PC-3 (cell line): Measurements from ENCODE around the gene MOGAT3. TPM values are rescaled to one million over a fixed set of nuclear protein-coding genes. Genes with fewer than 3 reads are reported as not detected.

ENCODE experiments used
- ATAC-seq: fragments of 200-7000 bp; cut with Tn5 transposase; 2 replicates; pipeline ENCODE4 v1.9.1; 2020; ENCODE audit warnings: mild to moderate bottlenecking, moderate library complexity
- BruUV-seq: library from RNA; stranded (reverse); fragments of 400-500 nt; replicated peaks from 2 replicates; lab custom pipeline; 2021; lab: Mats Ljungman, UMichigan
- CTCF ChIA-PET: fragments of 300-600 bp; sonication (Branson Sonifier 250); formaldehyde crosslinking; loops from one replicate; lab custom pipeline; 2022; ENCODE audit warnings: antibody characterized with exemption; lab: Charles Lee
- POLR2A ChIA-PET: fragments of 300-600 bp; sonication (Branson Sonifier 250); formaldehyde crosslinking; loops from one replicate; lab custom pipeline; 2022; ENCODE audit warnings: antibody characterized with exemption; ENCODE audit not compliant: unreplicated experiment; lab: Charles Lee
- DNase-seq: peaks from one replicate; pipeline ENCODE4 v3.0.0-alpha.2; 2015
- H2AFZ ChIP-seq: fragments of 300-600 bp; sonication (generic); 2 replicates; pipeline ENCODE4 v1.6.0; 2016; ENCODE audit warnings: antibody characterized with exemption, low read length
- H3F3A ChIP-seq: fragments of 300-600 bp; sonication (generic); one replicate; pipeline ENCODE4 v1.6.0; 2017; ENCODE audit warnings: antibody characterized with exemption, low read length, control low read depth, mild to moderate bottlenecking; ENCODE audit not compliant: unreplicated experiment
- H3K27ac ChIP-seq: fragments of 300-600 bp; sonication (generic); 2 replicates; pipeline ENCODE4 v1.5.1; 2016; ENCODE audit warnings: mild to moderate bottlenecking, low read length
- H3K27me3 ChIP-seq: fragments of 300-600 bp; sonication (generic); 2 replicates; pipeline ENCODE4 v1.6.1; 2016; ENCODE audit warnings: low read length, mixed read lengths
- H3K36me3 ChIP-seq: fragments of 300-600 bp; sonication (generic); 2 replicates; pipeline ENCODE4 v1.6.1; 2016; ENCODE audit warnings: low read depth, mixed run types, low read length, mixed read lengths
- H3K4me1 ChIP-seq: fragments of 300-600 bp; sonication (generic); 2 replicates; pipeline ENCODE4 v1.5.1; 2016; ENCODE audit warnings: low read length; ENCODE audit not compliant: insufficient read depth
- H3K4me2 ChIP-seq: fragments of 300-600 bp; sonication (generic); 2 replicates; pipeline ENCODE4 v1.6.0; 2016; ENCODE audit warnings: low read length
- H3K4me3 ChIP-seq: fragments of 300-600 bp; sonication (generic); 2 replicates; pipeline ENCODE4 v1.5.1; 2016; ENCODE audit warnings: mild to moderate bottlenecking, low read length, mixed read lengths
- H3K79me2 ChIP-seq: fragments of 300-600 bp; sonication (generic); 2 replicates; pipeline ENCODE4 v1.6.1; 2017; ENCODE audit warnings: low read length, mixed read lengths
- H3K9ac ChIP-seq: fragments of 300-600 bp; sonication (generic); 2 replicates; pipeline ENCODE4 v1.6.0; 2016; ENCODE audit warnings: mild to moderate bottlenecking, low read length
- H3K9me2 ChIP-seq: fragments of 300-600 bp; sonication (generic); replicated peaks from 2 replicates; pipeline ENCODE4 v1.6.1; 2016; ENCODE audit warnings: mixed run types, low read length, mixed read lengths
- H3K9me3 ChIP-seq: fragments of 300-600 bp; sonication (generic); 2 replicates; pipeline ENCODE4 v1.6.1; 2016; ENCODE audit warnings: low read length, mixed read lengths
- H4K20me1 ChIP-seq: fragments of 300-600 bp; sonication (generic); 2 replicates; pipeline ENCODE4 v1.6.1; 2016; ENCODE audit warnings: low read length, mixed read lengths
- CTCF ChIP-seq: fragments of 300-600 bp; sonication (generic); conservative IDR thresholded peaks from 2 replicates; pipeline ENCODE4 v1.5.1; 2017; ENCODE audit warnings: antibody characterized with exemption, low read depth, mild to moderate bottlenecking, low read length
- EZH2 ChIP-seq: fragments of 300-600 bp; sonication (generic); IDR thresholded peaks from one replicate; pipeline ENCODE4 v1.6.1; 2017; ENCODE audit warnings: antibody characterized with exemption, mild to moderate bottlenecking, low read length; ENCODE audit not compliant: unreplicated experiment
- EZH2phosphoT487 ChIP-seq: fragments of 300-600 bp; sonication (generic); IDR thresholded peaks from 2 replicates; pipeline ENCODE4 v1.6.1; 2018; ENCODE audit warnings: mild to moderate bottlenecking, antibody characterized with exemption, low read length, borderline replicate concordance
- intact Hi-C: fragments of 100-400 bp; cut with micrococcal nuclease; formaldehyde crosslinking; loops from 2 replicates; pipeline ENCODE4 v1.9.0; 2023
- total RNA-seq: library from RNA; depleted of rRNA; stranded (reverse); fragments of >200 nt; gene quantifications from 2 replicates; pipeline ENCODE4 v1.2.3, GENCODE V29; 2014

Gene MOGAT3
- total RNA-seq, 1 experiment from 2014 or later = not detected

GRCh38 chr7:101164071-101164840 is 36.6 kb downstream of the MOGAT3 start:
- no peaks in the 10 kb centered on the region for H3K79me2 ChIP-seq
- H3K9me3 ChIP-seq = no peaks in the 10 kb centered on the region
- no peak overlapping the region for H3K9ac ChIP-seq
- TF ChIP-seq EZH2 (no peak), EZH2phosphoT487 (no peak), CTCF (no peak)
- H4K20me1 ChIP-seq = no peaks in the 10 kb centered on the region
- DNase-seq = peak; percentile 56
- peaks cover 2% of the 10 kb centered on the region; the same call in 1 of the 2 replicates for H3K36me3 ChIP-seq
- CTCF ChIA-PET = interaction anchor here (2.0 kb wide), 1 partner anchor 20 kb away, joined by 9 read pairs; no protein-coding TSS in a partner anchor
- H3F3A ChIP-seq = no peaks in the 10 kb centered on the region
- peak; percentile 18 for ATAC-seq
- H3K27ac ChIP-seq = no peak overlapping the region
- H3K4me1 ChIP-seq = peaks cover 61% of the 10 kb centered on the region
- no TSS peak for BruUV-seq
- H3K27me3 ChIP-seq = peaks cover 28% of the 10 kb centered on the region
- intact Hi-C loops = no loop called here
- no peaks in the 10 kb centered on the region for H3K9me2 ChIP-seq
- no peak overlapping the region; the same call in 1 of the 2 replicates for H2AFZ ChIP-seq
- H3K4me2 ChIP-seq = peak overlapping the region; percentile 90
- peak overlapping the region; percentile 67 for H3K4me3 ChIP-seq
- POLR2A ChIA-PET = no interaction called here

GRCh38 chr7:101163279-101164070 is 37.4 kb downstream of the MOGAT3 start:
- Histone ChIP-seq H3F3A (no peaks in the 10 kb centered on the region), H3K4me2 (peak overlapping the region; percentile 90), H3K36me3 (peaks cover 3% of the 10 kb centered on the region; the same call in 1 of the 2 replicates), H3K27me3 (peaks cover 28% of the 10 kb centered on the region), H3K9me3 (no peaks in the 10 kb centered on the region), H3K9me2 (no peaks in the 10 kb centered on the region), H3K4me3 (peak overlapping the region; percentile 67), H4K20me1 (no peaks in the 10 kb centered on the region), H3K4me1 (peaks cover 58% of the 10 kb centered on the region), H3K79me2 (no peaks in the 10 kb centered on the region), H3K9ac (peak overlapping the region; percentile 37; the same call in 1 of the 2 replicates), H2AFZ (peak overlapping the region; percentile 55; the same call in 1 of the 2 replicates), H3K27ac (no peak overlapping the region)
- no TSS peak for BruUV-seq
- CTCF ChIA-PET = interaction anchor here (0.8 to 2.0 kb wide), 2 partner anchors 19 to 490 kb away, joined by 5 to 9 read pairs; partner anchors contain the start of gene GNB2
- POLR2A ChIA-PET = no interaction called here
- ATAC-seq = peak; percentile 23
- no peak for TF ChIP-seq EZH2
- peak; percentile 47 for DNase-seq
- intact Hi-C loops = no loop called here
